ENCODE results near the gene SDK1.
"Not testable (repeated sequence)": the region's sequence is repeated elsewhere in the genome, so short reads cannot be mapped to it uniquely, and the experiment has no call there.

SDK1 gene

DNA sequence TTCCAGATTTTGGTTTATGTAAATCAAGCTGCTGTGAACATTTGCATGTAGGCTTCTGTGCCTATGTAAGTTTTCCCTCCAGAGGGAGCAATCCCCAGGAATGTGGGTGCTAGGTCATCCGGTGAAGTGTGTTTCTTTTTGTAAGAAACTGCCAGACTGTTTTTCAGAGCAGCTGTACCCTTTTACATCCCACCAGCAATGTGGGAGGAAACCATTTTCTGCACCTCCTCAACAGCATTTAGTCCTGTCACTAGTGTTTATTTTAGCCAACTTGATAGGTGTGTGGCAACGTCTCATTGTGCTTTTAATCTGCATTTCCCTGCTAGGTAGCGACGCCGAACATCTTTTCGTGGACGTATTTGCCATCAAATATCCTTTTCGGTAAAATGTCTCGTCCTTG is 985.3 kb downstream of the SDK1 start:
- DNase-seq, result no peak
- H3K36me3 ChIP-seq (ENCODE audit: control insufficient read depth, insufficient read depth, low read length), result no peaks in the 10 kb centered on the region
- H3K4me1 ChIP-seq (ENCODE audit: control insufficient read depth, insufficient read depth, low read length, poor library complexity, severe bottlenecking), result no peaks in the 10 kb centered on the region
- no peaks in the 10 kb centered on the region for H3K27me3 ChIP-seq (replicated peaks; ENCODE audit: control insufficient read depth, insufficient read depth, low read length, poor library complexity, severe bottlenecking)
- no peak overlapping the region for H3K27ac ChIP-seq (ENCODE audit: insufficient read depth, low read length, poor library complexity, severe bottlenecking)
- H3K9me3 ChIP-seq (ENCODE audit: control insufficient read depth, low read length), result no peaks in the 10 kb centered on the region
- H3K4me3 ChIP-seq (ENCODE audit: insufficient read depth, low read depth, low read length, poor library complexity, severe bottlenecking), result no peak overlapping the region

DNA sequence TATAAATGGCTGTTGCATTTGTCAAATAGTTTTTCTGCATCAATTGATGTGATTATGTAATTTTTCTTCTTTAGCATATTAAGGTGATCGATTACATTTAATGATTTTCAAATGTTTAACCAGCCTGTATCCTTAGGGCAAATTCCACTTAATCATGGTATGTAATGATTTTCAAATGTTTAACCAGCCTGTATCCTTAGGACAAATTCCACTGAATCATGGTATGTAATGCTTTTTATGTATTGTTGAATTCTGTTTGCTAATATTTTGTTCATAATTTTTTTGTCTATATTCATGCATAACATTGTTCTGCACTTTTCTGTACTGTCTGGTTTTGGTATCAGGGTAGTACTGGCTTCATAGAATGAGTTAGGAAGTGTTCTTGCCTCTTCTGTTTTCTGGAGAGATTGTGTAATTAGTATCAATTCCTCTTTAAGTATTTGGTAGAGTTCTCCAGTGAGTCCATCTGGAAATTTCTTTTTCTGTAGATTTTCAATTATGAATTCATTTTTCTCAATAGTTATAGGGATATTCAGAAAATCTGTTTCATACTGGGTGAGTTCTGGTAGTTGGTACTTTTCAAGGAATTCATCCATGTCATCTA is 987.8 kb downstream of the SDK1 start:
- no peaks in the 10 kb centered on the region for H3K4me1 ChIP-seq (ENCODE audit: control insufficient read depth, insufficient read depth, low read length, poor library complexity, severe bottlenecking)
- no peak for DNase-seq
- no peak overlapping the region for H3K27ac ChIP-seq (ENCODE audit: insufficient read depth, low read length, poor library complexity, severe bottlenecking)
- H3K36me3 ChIP-seq (ENCODE audit: control insufficient read depth, insufficient read depth, low read length), result no peaks in the 10 kb centered on the region
- H3K9me3 ChIP-seq (ENCODE audit: control insufficient read depth, low read length), result peaks cover 2% of the 10 kb centered on the region
- no peak overlapping the region for H3K4me3 ChIP-seq (ENCODE audit: insufficient read depth, low read depth, low read length, poor library complexity, severe bottlenecking)
- H3K27me3 ChIP-seq (replicated peaks; ENCODE audit: control insufficient read depth, insufficient read depth, low read length, poor library complexity, severe bottlenecking), result no peaks in the 10 kb centered on the region

GRCh38 chr7:4297165-4297917 is 996.3 kb downstream of the SDK1 start:
- no peak for DNase-seq
- Histone ChIP-seq H3K4me3 (ENCODE audit: insufficient read depth, low read depth, low read length, poor library complexity, severe bottlenecking) (no peak overlapping the region), H3K9me3 (ENCODE audit: control insufficient read depth, low read length) (peaks cover 6% of the 10 kb centered on the region), H3K36me3 (ENCODE audit: control insufficient read depth, insufficient read depth, low read length) (no peaks in the 10 kb centered on the region), H3K27me3 (replicated peaks; ENCODE audit: control insufficient read depth, insufficient read depth, low read length, poor library complexity, severe bottlenecking) (no peaks in the 10 kb centered on the region), H3K27ac (ENCODE audit: insufficient read depth, low read length, poor library complexity, severe bottlenecking) (no peak overlapping the region), H3K4me1 (ENCODE audit: control insufficient read depth, insufficient read depth, low read length, poor library complexity, severe bottlenecking) (no peaks in the 10 kb centered on the region)

DNA sequence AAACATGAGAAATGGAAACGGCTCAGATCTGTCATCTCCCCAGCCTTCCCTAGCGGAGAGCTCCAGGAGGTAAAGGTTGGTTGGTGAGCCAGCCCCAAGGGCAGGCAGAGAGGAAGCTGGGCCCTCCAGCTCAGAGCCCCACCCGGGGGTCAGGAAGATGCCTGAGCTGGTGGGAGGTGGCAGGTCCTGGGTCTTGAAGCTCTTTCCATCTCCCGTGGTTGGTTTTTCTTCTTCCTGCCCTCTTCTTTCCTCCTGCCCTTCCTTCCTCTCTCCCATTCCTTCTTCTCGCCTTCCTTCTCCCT is 996.8 kb downstream of the SDK1 start:
- no peaks in the 10 kb centered on the region for H3K27me3 ChIP-seq (replicated peaks; ENCODE audit: control insufficient read depth, insufficient read depth, low read length, poor library complexity, severe bottlenecking)
- no peak overlapping the region for H3K27ac ChIP-seq (ENCODE audit: insufficient read depth, low read length, poor library complexity, severe bottlenecking)
- peaks cover 6% of the 10 kb centered on the region for H3K9me3 ChIP-seq (ENCODE audit: control insufficient read depth, low read length)
- no peaks in the 10 kb centered on the region for H3K36me3 ChIP-seq (ENCODE audit: control insufficient read depth, insufficient read depth, low read length)
- H3K4me1 ChIP-seq (ENCODE audit: control insufficient read depth, insufficient read depth, low read length, poor library complexity, severe bottlenecking), result no peaks in the 10 kb centered on the region
- no peak overlapping the region for H3K4me3 ChIP-seq (ENCODE audit: insufficient read depth, low read depth, low read length, poor library complexity, severe bottlenecking)
- no peak for DNase-seq

- H3K4me1 ChIP-seq (ENCODE audit: control insufficient read depth, insufficient read depth, low read length, poor library complexity, severe bottlenecking), result no peaks in the 10 kb centered on the region
- H3K9me3 ChIP-seq (ENCODE audit: control insufficient read depth, low read length), result no peaks in the 10 kb centered on the region
- DNase-seq, result no peak
- no peak overlapping the region for H3K4me3 ChIP-seq (ENCODE audit: insufficient read depth, low read depth, low read length, poor library complexity, severe bottlenecking)
- H3K27ac ChIP-seq (ENCODE audit: insufficient read depth, low read length, poor library complexity, severe bottlenecking), result no peak overlapping the region
- no peaks in the 10 kb centered on the region for H3K27me3 ChIP-seq (replicated peaks; ENCODE audit: control insufficient read depth, insufficient read depth, low read length, poor library complexity, severe bottlenecking)
- H3K36me3 ChIP-seq (ENCODE audit: control insufficient read depth, insufficient read depth, low read length), result no peaks in the 10 kb centered on the region
Observed at GRCh38 chr7:4299431-4299830, 998.4 kb downstream of the SDK1 start.

GRCh38 chr7:4302203-4302905 is 1001.3 kb downstream of the SDK1 start:
- no peaks in the 10 kb centered on the region for H3K36me3 ChIP-seq (ENCODE audit: control insufficient read depth, insufficient read depth, low read length)
- no peak for DNase-seq
- H3K27ac ChIP-seq (ENCODE audit: insufficient read depth, low read length, poor library complexity, severe bottlenecking), result no peak overlapping the region
- no peaks in the 10 kb centered on the region for H3K4me1 ChIP-seq (ENCODE audit: control insufficient read depth, insufficient read depth, low read length, poor library complexity, severe bottlenecking)
- H3K9me3 ChIP-seq (ENCODE audit: control insufficient read depth, low read length), result no peaks in the 10 kb centered on the region
- no peaks in the 10 kb centered on the region for H3K27me3 ChIP-seq (replicated peaks; ENCODE audit: control insufficient read depth, insufficient read depth, low read length, poor library complexity, severe bottlenecking)
- H3K4me3 ChIP-seq (ENCODE audit: insufficient read depth, low read depth, low read length, poor library complexity, severe bottlenecking), result no peak overlapping the region

GRCh38 chr7:4307316-4308204 is 1006.5 kb downstream of the SDK1 start:
- Histone ChIP-seq H3K9me3 (ENCODE audit: control insufficient read depth, low read length) (no peaks in the 10 kb centered on the region), H3K27ac (ENCODE audit: insufficient read depth, low read length, poor library complexity, severe bottlenecking) (no peak overlapping the region), H3K27me3 (replicated peaks; ENCODE audit: control insufficient read depth, insufficient read depth, low read length, poor library complexity, severe bottlenecking) (no peaks in the 10 kb centered on the region), H3K4me3 (ENCODE audit: insufficient read depth, low read depth, low read length, poor library complexity, severe bottlenecking) (no peak overlapping the region), H3K36me3 (ENCODE audit: control insufficient read depth, insufficient read depth, low read length) (no peaks in the 10 kb centered on the region), H3K4me1 (ENCODE audit: control insufficient read depth, insufficient read depth, low read length, poor library complexity, severe bottlenecking) (no peaks in the 10 kb centered on the region)
- no peak for DNase-seq

DNA sequence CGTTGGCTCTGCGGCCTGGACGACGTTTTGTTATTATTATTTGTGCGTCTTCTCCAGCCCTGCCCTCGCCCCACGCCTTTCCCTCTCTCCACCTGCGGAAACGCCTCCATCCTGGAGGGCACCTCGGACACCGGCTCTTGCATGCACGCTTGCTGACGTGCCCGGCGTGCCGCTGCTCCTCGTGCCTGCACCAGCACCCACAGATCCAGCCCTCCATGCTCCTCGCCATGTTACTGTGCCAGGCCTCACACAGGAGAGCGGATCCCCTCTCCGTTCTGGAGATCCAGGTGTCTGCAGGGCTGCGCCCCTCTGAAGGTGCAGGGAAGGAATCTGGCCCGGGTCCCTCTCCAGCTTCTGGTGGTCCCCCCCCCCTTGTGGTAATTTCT is 1007.1 kb downstream of the SDK1 start:
- no peaks in the 10 kb centered on the region for H3K36me3 ChIP-seq (ENCODE audit: control insufficient read depth, insufficient read depth, low read length)
- H3K27me3 ChIP-seq (replicated peaks; ENCODE audit: control insufficient read depth, insufficient read depth, low read length, poor library complexity, severe bottlenecking), result no peaks in the 10 kb centered on the region
- H3K27ac ChIP-seq (ENCODE audit: insufficient read depth, low read length, poor library complexity, severe bottlenecking), result no peak overlapping the region
- no peak overlapping the region for H3K4me3 ChIP-seq (ENCODE audit: insufficient read depth, low read depth, low read length, poor library complexity, severe bottlenecking)
- H3K9me3 ChIP-seq (ENCODE audit: control insufficient read depth, low read length), result no peaks in the 10 kb centered on the region
- H3K4me1 ChIP-seq (ENCODE audit: control insufficient read depth, insufficient read depth, low read length, poor library complexity, severe bottlenecking), result no peaks in the 10 kb centered on the region
- no peak for DNase-seq

- not testable (repeated sequence) for DNase-seq; H3K36me3 ChIP-seq (ENCODE audit: control insufficient read depth, insufficient read depth, low read length); H3K27me3 ChIP-seq (replicated peaks; ENCODE audit: control insufficient read depth, insufficient read depth, low read length, poor library complexity, severe bottlenecking); H3K9me3 ChIP-seq (ENCODE audit: control insufficient read depth, low read length); H3K27ac ChIP-seq (ENCODE audit: insufficient read depth, low read length, poor library complexity, severe bottlenecking); H3K4me1 ChIP-seq (ENCODE audit: control insufficient read depth, insufficient read depth, low read length, poor library complexity, severe bottlenecking); H3K4me3 ChIP-seq (ENCODE audit: insufficient read depth, low read depth, low read length, poor library complexity, severe bottlenecking)
Observed at GRCh38 chr7:4313911-4314310, 1012.9 kb downstream of the SDK1 start.

Measured in effector memory CD4-positive, alpha-beta T cell (primary cell).